GM10248 (cell line): Measurements from ENCODE around the gene FXYD1.

ENCODE experiments used
- CTCF ChIA-PET: fragments of 300-600 bp; sonication (Branson Sonifier 250); formaldehyde crosslinking; extraction: SDS; loops from one replicate; lab custom pipeline; 2021; ENCODE audit warnings: antibody characterized with exemption; lab: Yijun Ruan, JAX
- POLR2A ChIA-PET: fragments of 350-650 bp; sonication (Branson Sonifier 250); formaldehyde crosslinking; extraction: SDS; loops from one replicate; lab custom pipeline; 2020; ENCODE audit warnings: antibody characterized with exemption; lab: Yijun Ruan, JAX
- DNase-seq: peaks from one replicate; pipeline ENCODE4 v3.0.0; 2012; ENCODE audit errors: extremely low spot score
- TF ChIP-seq, protein P1 (sequence below): IDR thresholded peaks from 2 replicates; pipeline ENCODE4 v1.5.1; 2012; ENCODE audit warnings: mild to moderate bottlenecking, low read depth; ENCODE audit errors: extremely low read depth, missing control alignments, control extremely low read depth

The FXYD1 gene

DNA sequence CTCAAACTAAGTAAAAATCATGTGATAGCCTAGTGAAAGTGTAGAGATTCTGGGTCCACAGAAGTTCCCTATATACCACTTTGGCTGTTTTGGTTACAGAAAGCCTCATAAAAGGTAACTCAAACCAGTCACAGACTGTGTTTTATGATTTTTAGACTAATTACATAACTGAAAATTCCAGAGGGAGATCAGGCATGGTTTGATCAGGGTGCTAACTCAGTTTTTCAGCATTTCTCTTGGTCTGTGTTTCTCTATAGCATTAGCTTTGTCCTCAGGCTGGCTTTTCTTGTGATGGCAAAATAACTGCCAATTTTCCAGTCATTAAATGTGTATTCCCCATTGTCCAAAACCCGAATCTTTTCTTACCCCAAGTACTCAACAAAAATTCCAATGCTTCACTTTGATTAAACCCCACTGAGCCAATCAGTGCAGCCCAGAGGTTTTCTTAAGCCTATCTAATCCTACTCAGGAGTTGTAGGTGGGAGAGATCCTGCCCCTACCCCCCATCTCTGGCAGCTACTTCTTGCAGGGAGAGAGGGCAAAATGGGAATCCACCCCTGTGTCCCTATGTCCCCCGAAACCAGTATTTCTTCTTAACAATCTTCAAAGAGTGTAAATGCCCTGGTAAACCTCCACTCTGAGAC is 31.6 kb upstream of the FXYD1 start:
- POLR2A ChIA-PET, result no interaction called here
- no peak for DNase-seq
- CTCF ChIA-PET, result interaction anchor here (1.0 kb wide), 1 partner anchor 9 kb away, joined by 3 read pairs; no protein-coding TSS in a partner anchor
- TF ChIP-seq, protein P1, sequence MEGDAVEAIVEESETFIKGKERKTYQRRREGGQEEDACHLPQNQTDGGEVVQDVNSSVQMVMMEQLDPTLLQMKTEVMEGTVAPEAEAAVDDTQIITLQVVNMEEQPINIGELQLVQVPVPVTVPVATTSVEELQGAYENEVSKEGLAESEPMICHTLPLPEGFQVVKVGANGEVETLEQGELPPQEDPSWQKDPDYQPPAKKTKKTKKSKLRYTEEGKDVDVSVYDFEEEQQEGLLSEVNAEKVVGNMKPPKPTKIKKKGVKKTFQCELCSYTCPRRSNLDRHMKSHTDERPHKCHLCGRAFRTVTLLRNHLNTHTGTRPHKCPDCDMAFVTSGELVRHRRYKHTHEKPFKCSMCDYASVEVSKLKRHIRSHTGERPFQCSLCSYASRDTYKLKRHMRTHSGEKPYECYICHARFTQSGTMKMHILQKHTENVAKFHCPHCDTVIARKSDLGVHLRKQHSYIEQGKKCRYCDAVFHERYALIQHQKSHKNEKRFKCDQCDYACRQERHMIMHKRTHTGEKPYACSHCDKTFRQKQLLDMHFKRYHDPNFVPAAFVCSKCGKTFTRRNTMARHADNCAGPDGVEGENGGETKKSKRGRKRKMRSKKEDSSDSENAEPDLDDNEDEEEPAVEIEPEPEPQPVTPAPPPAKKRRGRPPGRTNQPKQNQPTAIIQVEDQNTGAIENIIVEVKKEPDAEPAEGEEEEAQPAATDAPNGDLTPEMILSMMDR, result no peak

DNA sequence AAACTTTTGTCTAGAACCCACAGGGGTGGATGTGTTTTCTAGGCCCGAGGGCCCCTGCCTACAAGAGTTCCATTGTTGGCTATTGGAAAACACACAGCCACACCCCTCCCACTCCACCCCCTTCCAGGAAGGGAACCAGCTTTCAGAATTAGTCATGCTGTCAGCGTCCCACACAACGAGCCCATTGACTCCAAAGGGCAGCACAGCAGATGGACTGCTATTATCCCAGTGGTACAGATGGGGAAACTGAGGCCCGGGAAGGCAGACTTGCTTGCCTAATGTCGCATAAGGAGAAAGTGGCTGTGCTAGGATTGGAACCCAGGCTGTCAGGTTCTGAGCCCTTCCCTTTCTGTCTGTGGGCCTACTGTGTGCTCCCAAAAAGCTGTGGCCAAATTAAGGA is 31.1 kb upstream of the FXYD1 start:
- TF ChIP-seq, protein P1, result no peak
- ChIA-PET CTCF (interaction anchor here (1.0 kb wide), 1 partner anchor 9 kb away, joined by 3 read pairs; no protein-coding TSS in a partner anchor), POLR2A (no interaction called here)
- DNase-seq, result no peak

DNA sequence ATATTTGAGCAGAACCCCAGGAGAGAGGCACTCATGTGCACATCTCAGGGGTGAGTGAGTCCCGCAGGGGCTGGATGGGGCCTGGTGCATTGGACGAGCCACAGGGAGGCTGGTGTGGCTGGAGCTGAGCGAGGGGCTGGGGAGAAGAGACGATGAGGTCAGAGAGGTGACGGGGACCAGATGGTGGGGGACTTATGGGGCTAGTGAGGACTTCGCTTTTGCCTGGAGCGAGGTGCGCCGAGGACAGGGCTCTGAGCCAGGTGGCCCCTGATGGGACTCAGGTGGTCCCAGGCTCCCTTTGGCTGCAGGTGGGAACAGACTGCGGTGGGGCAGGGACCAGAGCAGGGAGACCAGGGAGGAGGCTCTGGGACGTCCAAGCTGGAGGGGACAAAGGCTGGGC is 29.9 kb upstream of the FXYD1 start:
- DNase-seq, result no peak
- POLR2A ChIA-PET, result no interaction called here
- CTCF ChIA-PET, result no interaction called here
- TF ChIP-seq, protein P1, result no peak

DNA sequence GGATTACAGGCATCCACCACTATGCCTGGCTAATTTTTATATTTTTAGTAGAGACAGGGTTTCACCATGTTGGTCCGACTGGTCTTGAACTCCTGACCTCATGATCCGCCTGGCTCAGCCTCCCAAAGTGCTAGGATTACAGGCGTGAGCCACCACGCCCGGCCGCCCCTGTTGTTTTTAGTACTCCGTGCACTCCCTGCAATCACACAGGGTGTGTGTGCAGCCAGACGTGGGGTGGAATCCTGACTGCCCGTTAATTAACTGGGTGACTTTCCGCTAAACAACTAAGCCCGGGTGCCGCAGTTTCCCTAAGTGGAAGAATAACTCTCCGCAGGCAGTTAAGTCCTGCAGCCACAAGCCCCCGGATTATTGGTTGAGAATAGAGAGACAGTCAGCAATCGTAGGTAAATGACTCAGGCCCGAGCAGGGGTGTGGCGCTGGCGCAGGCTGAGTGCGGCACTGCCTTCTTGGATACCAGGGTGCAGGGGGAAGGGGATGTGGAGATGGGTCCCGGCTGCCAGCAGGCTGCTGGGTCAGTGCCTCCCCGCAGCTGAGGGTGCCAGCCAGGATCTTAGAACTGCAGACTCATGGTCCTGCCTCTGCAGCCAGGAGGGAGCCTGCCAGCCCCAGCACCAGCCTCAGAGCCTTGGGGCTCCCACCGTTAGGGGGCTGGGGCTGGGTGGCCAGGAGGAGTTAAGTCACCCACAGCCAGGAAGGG is 29.1 kb upstream of the FXYD1 start:
- CTCF ChIA-PET, result interaction anchor here (1.3 kb wide), 1 partner anchor 10 kb away, joined by 3 read pairs; no protein-coding TSS in a partner anchor
- POLR2A ChIA-PET, result no interaction called here
- TF ChIP-seq, protein P1, result no peak
- no peak for DNase-seq

DNA sequence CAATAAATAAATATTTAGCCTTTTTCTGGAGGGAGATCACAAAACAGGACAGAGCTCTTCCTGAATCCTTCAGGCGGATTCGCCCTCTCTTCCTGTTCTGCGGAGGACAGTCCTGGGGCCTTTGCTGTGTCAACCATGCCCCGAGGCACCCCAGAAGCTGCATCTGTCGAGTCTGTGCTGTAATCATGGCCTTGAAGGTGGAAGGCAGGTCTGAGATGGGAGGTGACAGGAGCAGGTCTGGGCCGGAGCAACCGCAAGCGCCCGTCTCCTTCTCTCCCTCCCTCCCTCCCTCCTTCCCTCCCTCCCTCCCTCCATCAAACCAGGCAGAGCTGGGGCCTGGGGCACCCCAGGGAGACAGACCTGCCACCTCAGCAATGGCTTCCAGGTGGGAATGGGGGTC is 27.6 kb upstream of the FXYD1 start:
- DNase-seq, result no peak
- POLR2A ChIA-PET, result no interaction called here
- CTCF ChIA-PET, result interaction anchor here (0.8 to 1.3 kb wide), 5 partner anchors 9 to 47 kb away, joined by 3 to 5 read pairs (median 3); no protein-coding TSS in a partner anchor

More for the DNA sequence above, 27.6 kb upstream of the FXYD1 start:
- TF ChIP-seq, protein P1, result no peak
